Renal cortex interstitium (tissue), 11 donors: ENCODE measurements around the gene SMAD9. TPM values are rescaled to one million over a fixed set of nuclear protein-coding genes. Genes with fewer than 3 reads are reported as not detected.

Experiments
- DNase-seq, 11 donors: peaks; one replicate each; pipeline ENCODE4 v3.0.0-alpha.2; 2013; ENCODE audit warnings: low read depth in 9 of 11, low spot score in 4 of 11; ENCODE audit errors: extremely low read depth in 1 of 11
- polyA plus RNA-seq, 3 donors: library from polyadenylated mRNA; unstranded; fragments of 120-200 nt; gene quantifications; one replicate each; pipeline ENCODE4 v1.2.1, GENCODE V29; 2013; ENCODE audit not compliant: insufficient read length in 3 of 3

Gene SMAD9
- polyA plus RNA-seq, 3 donors: 28.5 to 34.6 (median 33.3) TPM

GRCh38 chr13:36839981-36840380 lies 80.1 kb downstream of the SMAD9 start:
- no peak for DNase-seq

- DNase-seq: no peak
Observed at GRCh38 chr13:36839281-36839680, 80.8 kb downstream of the SMAD9 start.

- DNase-seq: no peak
Observed at GRCh38 chr13:36837354-36838092, 82.5 kb downstream of the SMAD9 start.

GRCh38 chr13:36834299-36834698 lies 85.7 kb downstream of the SMAD9 start:
- DNase-seq: no peak

- no peak for DNase-seq
Observed at GRCh38 chr13:36831291-36831690, 88.7 kb downstream of the SMAD9 start.

GRCh38 chr13:36829753-36830152 lies 90.3 kb downstream of the SMAD9 start:
- no peak for DNase-seq

GRCh38 chr13:36822785-36823184 lies 97.3 kb downstream of the SMAD9 start:
- no peak for DNase-seq

GRCh38 chr13:36820222-36820621 lies 99.8 kb downstream of the SMAD9 start:
- DNase-seq: no peak

- DNase-seq: peak in 2 of 11 donors; percentile 9 to 13
Observed at GRCh38 chr13:36819739-36820090, 100.3 kb downstream of the SMAD9 start.

GRCh38 chr13:36818804-36819738 lies 101.0 kb downstream of the SMAD9 start, which contains the start of gene RFXAP:
TSS of gene RFXAP (plus strand) at chr13:36819222. CDS start at chr13:36819358, 136 bp downstream.
- peak; percentile 65 to 85 (median 81) for DNase-seq

- DNase-seq: no peak
Observed at GRCh38 chr13:36817996-36818803, 101.8 kb downstream of the SMAD9 start.

GRCh38 chr13:36815062-36815461 lies 105.0 kb downstream of the SMAD9 start:
- DNase-seq: no peak

GRCh38 chr13:36814465-36814864 lies 105.6 kb downstream of the SMAD9 start:
- peak in 6 of 11 donors; percentile 27 to 54 (median 37) for DNase-seq

GRCh38 chr13:36813225-36813624 lies 106.8 kb downstream of the SMAD9 start:
- no peak for DNase-seq

GRCh38 chr13:36807616-36808015 lies 112.4 kb downstream of the SMAD9 start:
- DNase-seq: no peak

GRCh38 chr13:36806102-36806501 lies 113.9 kb downstream of the SMAD9 start:
- no peak for DNase-seq

- no peak for DNase-seq
Observed at GRCh38 chr13:36804588-36804987, 115.5 kb downstream of the SMAD9 start.

GRCh38 chr13:36801035-36801434 lies 119.0 kb downstream of the SMAD9 start:
- no peak for DNase-seq

GRCh38 chr13:36796052-36796451 lies 124.0 kb downstream of the SMAD9 start:
- DNase-seq: no peak
